GM19463 (cell line): ENCODE data around the gene HOATZ.
A peak's percentile ranks its signal among the peaks of the same experiment; 100 is the strongest.

ENCODE experiments used
- ATAC-seq: cut with Tn5 transposase; IDR thresholded peaks from one replicate; pipeline ENCODE4 v1.9.1; 2021; ENCODE audit warnings: mild to moderate bottlenecking, moderate library complexity; ENCODE audit not compliant: unreplicated experiment

The HOATZ gene

DNA sequence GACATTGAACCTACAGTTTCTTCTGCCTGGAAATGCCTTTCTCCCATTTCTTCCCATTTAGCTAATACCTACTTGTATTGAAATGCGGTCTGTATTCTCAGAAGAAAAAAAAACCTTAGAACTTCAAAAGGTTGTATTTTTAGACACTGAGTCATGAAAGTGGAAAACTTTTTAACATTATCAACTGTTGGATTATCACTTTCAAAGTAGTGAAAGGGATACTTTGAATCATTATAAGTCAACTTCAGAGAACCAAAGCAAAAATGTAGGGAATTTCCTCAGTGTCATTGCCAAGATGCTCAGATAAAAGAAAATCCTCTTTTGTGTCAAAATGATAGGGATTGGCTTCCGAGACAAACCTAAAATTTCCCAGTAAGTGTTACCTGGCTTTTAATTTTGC is 6.6 kb downstream of the HOATZ start:
- no peak for ATAC-seq

DNA sequence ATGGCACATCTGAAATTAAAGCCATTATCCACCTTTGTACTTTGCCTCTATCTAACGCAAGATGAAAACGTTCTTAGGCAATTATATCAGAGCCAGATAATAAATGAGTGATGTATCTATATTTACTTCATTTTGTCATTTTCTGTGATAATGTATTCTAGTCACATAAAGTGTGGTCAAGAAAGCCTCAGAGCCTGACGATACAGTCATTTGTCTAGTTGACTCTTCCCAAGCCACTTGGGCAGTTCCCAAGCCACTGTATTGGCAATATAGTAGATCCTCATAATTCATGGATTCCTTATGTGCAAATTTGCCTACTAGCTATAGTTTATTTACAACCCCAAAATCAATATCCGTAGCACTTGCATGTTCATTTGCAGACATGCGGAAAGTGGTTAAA is 7.8 kb downstream of the HOATZ start:
- no peak for ATAC-seq

DNA sequence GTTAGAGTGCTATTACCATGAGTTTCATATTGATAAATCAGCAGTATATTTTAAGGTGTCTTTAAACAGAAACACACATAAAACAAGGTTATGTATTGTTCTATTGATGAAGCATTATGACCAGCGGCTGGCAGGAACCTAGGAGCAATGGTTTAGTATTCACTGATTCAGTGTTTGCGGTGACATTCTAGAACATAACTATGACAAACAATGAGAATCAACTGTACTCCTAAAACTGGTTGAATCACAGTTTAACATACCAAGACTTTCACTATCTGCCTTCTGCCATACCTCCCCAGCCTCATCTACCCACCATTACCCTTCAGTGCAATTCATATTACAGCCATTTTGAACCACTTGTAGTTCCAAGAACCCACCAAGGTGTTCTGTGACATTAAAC is 8.8 kb downstream of the HOATZ start:
- ATAC-seq, result no peak

DNA sequence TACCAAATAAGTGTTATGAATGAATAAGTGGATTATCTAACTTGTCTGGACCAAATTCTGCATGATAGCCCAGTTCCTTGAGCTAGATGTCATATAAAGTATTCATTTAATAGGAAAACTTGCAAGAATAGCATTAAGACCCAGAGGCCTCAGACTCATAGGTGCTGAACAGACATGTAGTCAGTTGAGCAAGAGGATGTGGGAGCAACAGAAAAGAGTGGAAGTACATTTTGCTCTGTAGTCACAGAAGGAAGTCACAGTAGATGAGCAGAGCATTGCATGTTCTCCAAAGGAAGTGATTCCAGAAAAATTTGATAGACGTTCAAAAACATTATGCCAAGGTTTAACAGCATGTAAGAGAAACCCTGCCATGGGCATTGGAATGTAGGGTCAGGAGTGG is 9.5 kb downstream of the HOATZ start:
- ATAC-seq, result no peak

DNA sequence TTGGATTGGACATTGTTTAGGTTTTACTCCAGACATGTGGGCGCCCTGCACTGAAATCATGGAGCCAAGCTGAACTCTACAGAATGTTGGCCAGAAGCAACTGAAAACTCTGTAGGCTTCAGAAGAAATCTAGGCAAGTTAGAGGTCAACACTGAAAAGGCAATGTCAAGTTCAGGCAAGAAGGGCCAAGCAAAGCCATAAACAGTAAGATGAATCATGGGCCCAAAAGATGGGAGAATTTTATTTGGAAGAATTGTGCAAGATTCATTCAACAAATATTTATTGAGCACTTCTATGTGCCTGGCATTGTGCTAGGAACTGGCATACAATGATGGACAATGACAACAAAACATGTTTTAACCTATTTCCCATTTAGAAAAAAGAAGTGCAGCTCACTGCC is 10.9 kb downstream of the HOATZ start:
- no peak for ATAC-seq

DNA sequence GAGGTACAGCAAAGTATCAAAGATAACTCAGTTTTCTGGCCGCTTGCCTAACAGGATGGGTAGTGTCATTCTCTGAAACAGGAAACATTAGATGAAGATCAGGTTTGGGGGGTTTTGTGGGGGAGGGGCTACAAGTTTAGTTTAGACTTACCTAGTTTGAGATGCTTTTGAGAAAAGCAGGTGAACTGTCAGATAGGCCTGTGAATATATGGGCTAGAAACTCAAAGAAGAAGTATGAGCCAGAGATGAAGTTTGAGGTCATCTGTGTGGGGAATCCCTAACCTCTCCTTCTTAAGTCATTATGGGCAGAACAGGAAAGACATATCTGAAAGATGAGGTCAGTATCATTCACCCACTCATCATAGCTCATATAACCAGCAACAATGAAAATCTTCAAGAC is 11.9 kb downstream of the HOATZ start:
- no peak for ATAC-seq

DNA sequence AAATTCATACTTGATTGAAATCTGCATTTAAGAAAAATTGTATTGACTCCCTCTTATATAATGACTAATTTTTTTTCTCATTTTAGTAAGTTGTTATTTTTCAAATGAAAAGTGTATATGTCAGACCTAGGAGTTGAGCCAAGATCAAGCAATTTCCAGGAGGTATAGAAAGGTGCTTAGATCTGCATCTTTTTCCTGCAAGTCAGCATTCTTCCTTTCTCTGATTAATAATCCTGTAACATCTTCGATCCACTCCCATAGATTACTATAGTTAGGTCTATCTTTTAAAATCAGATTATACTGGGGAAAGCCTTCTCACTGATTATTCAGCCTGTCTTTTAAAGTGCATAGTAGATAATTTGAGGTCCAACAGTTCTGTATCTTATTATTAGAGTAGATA is 12.7 kb downstream of the HOATZ start:
- no peak for ATAC-seq

DNA sequence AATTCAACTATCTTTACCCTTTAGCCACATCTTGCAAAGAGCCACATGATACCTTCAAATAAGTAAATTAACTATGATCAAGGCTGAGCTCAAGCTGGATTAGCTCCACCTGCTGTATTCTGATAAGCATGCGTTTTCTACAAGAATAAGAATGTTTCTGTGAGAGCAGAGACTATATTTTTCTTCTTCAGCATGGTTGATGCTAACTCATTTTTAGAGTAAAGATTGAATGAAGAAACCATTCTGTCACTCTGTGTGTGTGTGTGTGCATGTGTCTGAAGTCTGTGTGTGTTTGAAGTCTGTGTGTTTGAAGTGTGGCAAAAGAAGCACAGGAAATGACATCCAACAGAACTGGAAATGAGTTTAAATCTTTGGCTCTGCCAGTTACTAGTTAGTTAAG is 14.0 kb downstream of the HOATZ start:
- no peak for ATAC-seq

DNA sequence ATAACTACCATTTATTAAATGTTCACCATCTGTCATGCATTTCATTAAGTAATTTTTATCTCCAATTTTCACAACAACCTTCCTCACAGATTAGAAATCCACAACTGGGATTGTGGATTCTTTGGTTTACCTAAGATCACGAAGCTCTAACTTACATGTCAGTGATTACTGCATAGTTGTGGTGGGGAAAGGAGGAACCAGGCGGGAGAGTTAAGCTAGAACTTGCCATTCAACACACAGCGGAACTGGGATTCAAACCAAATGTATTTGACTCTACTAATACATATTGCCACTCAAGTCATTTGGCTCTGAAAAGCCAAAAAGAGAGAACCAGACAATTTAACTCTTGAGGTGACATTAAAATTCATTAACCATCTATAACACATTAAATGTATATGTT is 15.5 kb downstream of the HOATZ start:
- ATAC-seq, result no peak

DNA sequence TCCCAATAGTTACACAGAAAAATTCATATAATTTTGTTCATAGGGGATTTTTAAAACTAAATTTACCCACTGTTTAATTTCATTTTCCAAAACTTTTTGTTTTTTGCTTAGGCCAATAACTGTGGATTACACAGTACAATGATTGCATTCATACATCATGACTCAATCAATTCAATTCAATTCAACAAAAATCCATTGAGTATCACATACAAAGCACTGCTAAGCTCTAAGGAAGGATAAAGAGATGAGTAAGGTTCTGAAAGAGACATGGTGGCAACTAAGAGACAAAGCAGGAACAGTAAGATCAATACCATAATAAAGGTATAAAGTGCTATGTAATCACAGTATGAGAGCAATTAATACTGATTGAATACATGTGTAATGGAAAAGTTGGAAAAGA is 16.6 kb downstream of the HOATZ start:
- no peak for ATAC-seq

DNA sequence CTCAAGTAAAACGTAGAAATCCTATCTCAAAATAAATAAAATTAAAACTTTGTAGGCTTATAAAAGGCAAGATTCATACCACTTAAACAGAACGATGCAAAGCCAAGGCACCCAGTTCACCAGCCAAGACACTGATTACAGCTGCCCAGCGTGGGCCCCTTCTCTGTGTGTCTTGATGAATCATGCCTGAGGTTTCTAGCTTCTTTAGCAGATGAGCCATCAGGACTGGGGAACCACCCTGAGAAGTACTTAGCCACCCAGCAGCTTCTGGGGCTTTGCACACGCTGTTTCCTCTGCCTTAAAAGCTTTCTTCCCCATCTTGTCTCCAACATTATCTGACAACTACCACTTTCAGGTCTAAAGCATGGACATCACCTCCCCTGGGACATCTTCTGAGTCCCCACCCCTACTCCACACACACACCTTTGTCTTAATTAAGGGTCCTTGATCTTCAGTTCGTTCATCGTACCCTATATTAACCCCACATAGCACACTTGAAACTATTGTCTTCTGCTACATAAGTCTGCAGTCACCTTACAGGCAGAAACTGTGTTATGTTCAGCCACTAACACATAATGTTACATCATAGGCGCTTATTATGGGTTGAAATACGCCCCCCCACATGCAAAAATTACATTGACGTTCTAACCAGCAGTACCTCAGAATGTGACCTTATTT is 17.2 kb downstream of the HOATZ start:
- peak; percentile 98 for ATAC-seq

DNA sequence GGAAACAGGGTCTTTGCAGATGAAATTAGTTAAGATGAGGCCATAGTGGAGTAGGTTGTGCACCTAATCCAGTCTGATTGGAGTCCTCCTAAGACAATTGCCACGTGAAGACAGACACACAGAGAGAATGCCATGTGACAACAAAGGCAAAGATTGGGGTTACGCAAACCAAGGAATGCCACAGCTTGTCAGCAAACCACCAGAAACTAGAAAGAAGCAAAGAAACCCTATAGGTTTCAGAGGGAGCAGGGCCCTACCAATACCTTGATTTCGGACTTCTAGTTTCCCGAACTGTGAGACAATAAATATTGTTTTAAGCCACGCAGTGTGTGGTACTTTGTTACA is 17.8 kb downstream of the HOATZ start:
- ATAC-seq, result no peak

DNA sequence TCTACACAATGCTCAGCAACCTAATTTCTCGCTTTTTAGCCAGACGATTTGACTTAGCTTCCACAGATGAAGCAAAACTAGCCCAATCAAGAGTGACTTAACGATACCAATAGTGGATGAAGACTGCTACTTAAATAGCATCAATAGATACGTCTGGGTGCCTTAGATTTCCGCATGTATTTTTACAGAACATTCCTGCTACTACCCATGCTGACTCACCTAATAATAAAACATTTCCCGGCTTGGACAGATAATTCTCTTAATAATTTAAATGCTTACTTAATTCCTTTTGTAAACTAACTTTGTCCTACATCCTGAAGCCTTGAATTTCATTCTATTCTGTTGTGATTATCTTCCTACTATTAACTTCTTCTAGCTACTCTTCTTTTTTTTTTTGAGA is 20.7 kb downstream of the HOATZ start:
- no peak for ATAC-seq

DNA sequence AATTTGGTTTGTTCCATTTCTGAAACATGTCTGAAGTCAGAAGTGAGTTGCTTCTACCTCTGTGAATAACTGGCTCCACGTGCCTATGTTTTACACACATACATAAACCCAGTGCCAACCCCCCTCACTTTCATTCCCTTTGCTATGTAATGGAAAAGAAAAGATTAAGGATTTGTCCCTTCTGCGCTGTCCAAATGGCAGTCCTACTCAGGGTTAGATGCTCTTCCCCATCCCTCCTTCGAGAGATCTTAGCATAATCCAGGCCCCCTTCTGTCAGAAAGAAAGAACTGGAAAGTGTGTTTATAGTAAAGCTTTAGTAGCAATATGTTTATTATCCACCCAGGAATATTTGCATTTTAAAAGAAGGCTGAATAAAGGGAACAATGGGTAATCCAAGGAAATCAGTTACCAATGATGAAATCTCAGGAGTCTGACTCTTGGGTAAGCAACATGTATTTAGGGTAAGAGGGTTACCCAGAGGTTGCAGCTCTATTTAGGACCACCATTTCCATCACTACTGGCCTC is 22.8 kb downstream of the HOATZ start:
- ATAC-seq, result no peak

DNA sequence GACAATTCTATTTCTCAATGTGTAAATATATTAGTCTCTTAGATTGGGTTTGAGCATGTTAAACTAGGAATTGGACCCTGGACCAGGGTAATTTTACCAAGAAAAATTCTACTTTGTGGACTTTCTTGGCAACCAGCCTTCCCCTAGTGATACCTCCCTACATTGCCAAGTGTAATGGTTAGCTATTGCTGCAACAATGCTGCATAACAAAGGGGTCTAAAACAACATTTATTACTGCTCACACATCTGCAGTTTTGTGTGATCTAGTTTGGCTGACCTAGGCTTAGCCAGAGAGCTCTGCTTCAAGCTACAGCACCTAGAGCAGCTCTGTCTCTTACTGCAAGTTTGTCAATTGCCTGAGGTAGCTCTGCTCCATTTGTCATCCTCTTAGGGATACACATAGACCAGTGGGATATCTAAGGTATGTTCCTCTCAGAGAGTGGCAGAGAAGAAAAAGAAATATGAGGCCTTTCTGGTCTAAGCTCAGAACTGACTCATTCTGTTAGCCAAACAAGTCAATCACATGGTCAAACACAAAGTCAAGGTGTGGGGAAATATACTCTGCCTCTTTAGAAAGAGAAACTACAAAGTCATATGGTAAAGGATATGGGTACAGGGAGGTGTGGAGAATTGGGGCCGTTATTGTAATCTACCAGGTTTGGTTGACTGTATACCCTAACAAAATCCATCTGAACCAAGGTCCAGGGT is 24.0 kb downstream of the HOATZ start:
- no peak for ATAC-seq

DNA sequence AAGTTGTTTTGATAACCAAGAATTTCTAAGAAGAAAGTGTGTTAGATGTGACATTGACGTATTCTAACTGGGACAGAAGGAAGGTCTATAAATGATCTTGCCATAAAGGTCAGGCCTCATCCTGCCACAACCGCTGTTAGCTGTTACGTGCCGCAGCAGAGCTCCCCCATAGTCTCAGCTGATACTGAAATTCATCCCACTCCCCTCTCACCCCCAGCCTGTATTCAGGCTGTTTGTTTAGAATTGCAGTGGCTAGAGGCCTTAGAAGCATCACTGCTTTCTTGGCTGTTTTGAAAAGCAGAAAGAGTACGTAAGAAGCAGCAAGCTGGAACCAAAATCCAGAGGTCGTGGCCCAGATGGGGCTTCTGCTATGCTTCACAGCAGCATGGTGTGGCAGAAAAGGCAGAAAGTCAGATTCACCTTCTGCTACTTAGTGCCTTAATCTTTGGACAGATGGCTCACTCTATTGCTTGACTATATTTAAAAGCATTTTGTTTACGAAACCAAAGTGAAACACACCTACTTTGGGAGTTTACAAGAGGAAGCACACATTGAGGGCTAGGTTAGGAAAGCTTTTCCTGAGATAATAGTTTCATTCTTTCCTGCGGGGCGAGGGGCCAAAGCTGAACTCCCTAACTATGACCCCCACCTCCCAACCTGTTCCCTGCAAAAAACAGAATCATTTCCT is 25.0 kb downstream of the HOATZ start:
- no peak for ATAC-seq

DNA sequence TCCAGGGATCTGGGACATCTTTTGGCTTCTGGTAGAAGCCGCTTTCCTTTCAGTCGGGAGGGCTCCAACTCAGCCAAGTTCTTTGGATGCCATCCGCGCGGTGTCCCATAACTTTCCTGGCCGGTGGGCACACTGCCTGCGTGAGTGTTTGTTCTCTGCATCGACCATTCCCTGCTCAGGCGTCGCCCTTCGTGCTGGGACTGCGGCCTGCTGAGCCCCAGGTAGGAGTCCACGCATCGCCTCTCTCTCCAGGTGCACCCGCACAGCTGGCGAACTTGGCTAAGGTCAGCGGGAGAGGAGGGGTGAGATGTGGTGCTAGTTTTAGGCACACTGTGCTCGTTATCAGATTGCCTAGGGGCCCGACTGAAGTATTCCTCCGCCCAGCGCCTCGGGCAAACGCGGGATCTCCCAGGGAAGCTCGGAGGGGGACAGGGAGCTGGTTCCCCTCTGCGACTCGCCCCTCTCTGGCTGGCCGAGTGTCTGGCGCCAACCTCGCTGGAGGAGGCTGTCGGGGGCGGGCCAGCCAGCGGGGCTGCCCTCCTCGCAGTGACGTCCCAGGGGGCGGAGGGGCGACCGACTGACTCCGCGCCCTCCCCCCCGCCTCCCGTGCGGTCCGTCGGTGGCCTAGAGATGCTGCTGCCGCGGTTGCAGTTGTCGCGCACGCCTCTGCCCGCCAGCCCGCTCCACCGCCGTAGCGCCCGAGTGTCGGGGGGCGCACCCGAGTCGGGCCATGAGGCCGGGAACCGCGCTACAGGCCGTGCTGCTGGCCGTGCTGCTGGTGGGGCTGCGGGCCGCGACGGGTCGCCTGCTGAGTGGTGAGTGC is 25.7 kb downstream of the HOATZ start, which contains the start of gene LAYN:
Gene LAYN, plus strand, starts transcription at position 607 of the 823 bp plus-strand sequence. Its CDS starts 124 bp downstream, at position 731.
- no peak for ATAC-seq

DNA sequence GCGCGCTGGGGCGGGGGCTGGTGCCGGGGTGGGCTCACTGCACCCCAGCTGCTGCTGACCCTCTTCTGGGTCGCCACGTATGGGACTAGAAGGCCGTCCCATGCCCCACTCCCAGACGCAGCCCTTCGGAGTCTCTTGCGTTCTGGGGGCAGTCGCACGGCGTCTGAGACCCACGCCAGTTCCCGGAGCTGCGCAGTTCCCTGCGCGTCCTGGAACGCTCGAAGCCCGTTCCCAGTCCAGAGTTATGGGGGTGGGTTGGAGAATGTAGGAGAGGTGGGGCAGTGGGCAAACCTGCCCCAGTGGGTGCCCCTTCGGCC is 26.3 kb downstream of the HOATZ start:
- ATAC-seq, result no peak

DNA sequence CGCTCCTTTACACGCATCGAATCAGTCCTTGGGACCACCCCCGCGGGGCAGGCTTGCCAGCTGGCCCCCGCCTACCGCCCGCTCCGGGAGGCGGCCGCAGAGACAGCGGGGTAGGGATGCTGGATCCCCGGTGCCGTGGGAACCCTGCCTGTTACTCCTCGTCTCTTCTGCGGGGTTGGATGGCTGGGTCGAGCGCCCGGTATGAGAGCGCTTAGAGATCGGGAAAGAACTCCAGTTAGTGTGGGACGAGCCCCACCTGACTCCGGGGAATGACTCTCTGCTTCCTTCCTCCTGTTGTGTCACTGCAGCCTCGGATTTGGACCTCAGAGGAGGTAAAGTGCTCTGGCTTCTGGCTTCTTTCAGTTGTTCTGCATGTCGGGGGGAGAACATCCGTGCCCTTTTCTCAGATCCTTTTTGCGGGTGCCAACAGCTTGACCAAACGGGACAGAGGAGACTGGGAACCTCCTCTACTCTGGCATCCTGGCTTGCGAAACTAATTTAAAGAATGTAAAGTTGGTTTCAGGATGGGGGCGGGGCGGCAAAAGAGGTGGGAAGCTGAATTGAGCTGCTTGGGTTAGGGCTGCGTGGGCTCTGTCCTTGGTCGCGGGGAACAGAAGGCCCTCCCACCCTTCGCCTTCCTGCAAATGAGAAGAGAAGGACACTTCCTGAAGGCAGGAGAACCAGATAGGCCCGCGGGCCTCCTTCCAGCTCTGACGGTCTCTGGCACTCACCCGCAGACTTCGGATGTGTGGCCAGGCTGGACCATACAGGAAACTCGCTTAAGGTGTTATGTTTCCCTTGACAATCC is 26.9 kb downstream of the HOATZ start:
- ATAC-seq, result no peak

DNA sequence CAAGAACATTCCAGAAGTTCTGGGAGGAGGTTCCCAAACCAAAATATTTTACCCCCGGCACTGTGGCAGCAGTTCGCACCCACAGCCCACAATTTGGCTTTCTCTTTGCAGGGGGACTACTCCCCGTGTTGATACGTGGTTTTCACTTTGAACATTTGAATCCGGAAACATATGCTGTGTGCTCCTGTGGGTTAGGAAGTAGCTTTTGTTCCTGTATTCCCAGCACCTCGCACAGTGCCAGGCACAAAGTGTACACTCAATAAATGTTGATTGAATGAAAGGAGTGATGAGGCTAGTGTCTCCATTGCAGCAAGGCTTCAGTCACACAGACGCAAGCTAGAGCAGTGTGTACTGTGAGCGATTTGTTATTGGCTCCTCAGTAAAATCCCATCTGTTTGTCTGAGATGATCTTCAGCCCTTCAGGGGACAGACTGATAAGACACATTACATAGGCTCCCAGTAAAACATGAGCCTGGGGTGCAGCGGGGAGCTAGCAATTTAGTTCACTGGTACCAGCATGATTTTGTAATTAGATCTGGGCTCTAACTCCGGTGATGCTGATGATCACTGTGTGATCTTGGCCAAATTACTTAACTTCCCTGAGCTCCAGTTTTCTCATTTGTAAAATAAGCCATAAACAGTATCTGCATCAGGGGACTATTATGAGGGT is 28.2 kb downstream of the HOATZ start:
- no peak for ATAC-seq
